ENCODE results near the gene TGFBI.

Gene TGFBI

DNA sequence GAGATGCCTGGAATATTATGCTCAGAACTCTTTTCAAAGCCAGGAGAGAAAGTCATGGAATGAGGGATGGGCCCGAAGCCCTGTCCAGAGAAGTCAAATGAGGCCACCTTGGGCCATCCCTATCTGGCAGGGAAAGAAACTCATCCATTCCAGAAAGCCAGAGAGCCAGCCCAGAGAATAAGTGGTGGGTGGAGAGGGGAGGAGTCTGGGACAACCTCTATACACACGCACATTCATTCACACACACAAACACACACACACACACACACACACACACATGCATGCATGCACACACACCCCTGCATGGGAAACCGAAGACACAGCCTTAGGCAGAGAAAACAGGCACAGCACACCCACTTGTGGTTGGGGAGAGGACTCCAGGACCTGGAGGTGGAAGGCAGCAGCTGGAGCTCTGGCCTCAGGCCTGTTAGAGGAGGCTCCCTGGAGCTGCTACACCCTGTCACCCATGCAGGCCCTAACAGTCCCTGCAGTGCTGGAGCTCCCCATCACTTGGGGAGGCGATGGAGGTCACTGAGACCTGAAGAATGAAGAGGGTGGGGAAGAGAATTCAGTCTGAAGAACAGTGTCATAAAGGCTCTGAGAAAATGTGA lies 38.0 kb downstream of the TGFBI start:
- TF ChIP-seq GATA2 (IDR thresholded peaks at IDR 0.05; ENCODE audit: low read depth, low read length) = no peak

DNA sequence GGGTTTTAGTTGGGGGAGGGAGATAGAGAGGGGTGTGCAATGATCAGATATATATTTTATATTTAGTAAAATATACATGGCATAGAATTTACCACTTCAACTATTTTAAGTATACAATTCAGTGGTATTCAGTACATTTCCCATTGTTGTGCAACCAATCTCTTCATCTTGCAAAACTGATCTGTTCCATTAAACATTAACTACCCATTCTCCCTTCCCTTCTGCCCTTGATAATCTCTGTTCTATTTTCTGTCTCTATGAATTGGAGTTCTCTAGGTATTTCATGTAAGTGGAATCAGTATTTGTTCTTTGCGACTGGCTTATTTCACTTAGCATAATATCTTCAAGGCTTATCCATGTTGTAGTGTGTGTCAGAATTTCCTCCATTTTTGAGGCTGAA lies 38.6 kb downstream of the TGFBI start:
- TF ChIP-seq GATA2 (IDR thresholded peaks at IDR 0.05; ENCODE audit: low read depth, low read length) (no peak), GATA3 (IDR thresholded peaks at IDR 0.05; ENCODE audit: low read depth, low read length) (no peak)

DNA sequence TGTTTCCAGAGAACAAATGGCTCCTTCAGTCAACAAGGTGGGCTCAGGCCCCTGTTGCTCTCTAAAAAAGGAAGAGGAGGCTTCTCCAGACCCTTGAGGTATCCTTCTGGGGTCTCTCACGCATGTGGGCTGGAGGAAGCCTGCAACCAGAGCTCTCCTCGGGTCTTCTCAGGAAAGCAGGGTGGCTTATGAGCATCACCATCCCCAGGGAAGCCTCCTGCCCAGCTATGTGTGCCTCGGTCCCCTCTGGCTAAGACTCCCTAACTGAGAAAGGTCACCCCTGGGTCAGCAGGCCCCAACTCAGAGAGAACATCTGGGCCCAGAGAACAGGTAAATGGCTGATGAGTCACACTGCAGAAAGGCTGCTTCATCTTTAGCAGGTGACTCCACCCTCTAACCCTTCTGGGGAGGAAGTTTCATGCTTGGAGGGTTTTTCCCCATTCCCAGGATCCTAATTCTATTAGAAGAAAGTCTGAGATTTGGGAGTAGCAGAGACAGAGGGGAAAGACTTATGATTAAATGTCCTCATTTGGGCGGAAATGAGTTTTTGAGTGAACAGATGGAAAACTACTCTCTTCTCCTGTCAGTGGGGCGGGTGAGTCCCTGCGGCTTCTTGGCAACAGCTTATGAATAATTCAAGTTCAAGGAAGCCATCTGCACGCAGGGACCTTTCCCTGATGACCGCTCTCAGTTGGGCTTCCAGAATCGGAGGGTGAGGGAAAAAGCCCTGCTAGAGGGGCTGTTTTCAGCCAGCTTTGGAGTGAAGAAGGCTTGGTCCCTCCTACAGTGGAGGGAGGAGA lies 41.9 kb downstream of the TGFBI start:
- no peak for TF ChIP-seq GATA3 (IDR thresholded peaks at IDR 0.05; ENCODE audit: low read depth, low read length)
- TF ChIP-seq GATA2 (IDR thresholded peaks at IDR 0.05; ENCODE audit: low read depth, low read length) = no peak

DNA sequence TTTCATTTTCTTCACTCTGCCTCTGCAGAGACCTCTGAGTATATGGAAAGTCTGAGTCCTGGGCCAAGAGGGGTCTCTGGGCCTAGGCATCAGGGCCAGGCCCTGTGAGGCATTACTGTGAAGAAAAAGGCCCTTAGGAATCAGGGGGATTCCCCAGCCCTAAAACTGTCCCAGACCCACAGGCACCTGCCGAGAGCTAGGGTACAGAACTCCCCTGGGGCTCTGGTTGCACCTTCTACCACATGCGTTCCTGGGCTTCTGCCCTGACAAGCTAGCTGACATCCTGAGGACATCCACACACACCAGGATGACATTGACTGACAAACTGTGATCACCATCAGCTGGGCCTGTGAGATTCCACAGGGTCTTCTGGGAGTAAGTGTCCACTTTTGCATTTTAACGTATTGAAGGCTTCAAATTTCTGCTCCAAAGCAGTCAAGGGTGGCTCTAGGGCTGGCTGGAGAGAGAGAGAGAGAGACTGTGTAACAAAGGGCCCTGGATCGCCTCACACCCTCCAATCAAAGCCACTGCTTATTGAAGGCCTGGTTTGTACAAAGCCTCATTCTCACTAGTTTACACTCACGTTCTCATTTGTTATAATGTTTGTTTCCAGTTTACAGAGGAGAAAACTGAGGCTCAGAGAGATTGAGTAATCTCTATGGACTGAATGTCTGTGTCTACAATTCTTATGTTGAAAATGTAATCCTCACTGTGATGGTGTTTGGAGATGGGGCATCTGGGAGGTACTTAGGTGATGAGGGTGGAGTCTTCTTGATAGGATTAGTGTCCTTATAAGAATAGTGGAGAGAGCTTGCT lies 45.1 kb downstream of the TGFBI start:
- no peak for TF ChIP-seq GATA3 (IDR thresholded peaks at IDR 0.05; ENCODE audit: low read depth, low read length)
- TF ChIP-seq GATA2 (IDR thresholded peaks at IDR 0.05; ENCODE audit: low read depth, low read length) = no peak

DNA sequence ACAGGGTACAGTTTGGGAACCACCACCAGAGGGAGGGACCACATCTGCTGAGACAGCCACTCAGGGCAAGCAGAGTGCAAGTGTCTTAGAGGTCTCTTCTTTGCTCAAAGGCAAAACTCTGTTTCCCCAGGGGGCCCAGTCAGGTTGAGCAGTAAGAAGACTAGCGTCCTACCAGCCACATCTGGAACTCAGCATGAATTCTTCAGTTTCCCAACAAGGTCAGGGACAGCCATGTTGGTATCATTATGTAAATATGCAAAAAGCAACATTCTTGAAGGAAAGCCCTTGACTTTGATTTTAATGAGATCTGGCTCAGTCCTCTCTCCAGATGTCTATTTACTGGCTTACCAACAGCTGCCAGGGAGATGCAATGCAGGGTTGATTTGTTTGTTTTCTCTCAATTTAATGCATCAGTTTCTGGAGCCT lies 46.7 kb downstream of the TGFBI start:
- no peak for TF ChIP-seq GATA3 (IDR thresholded peaks at IDR 0.05; ENCODE audit: low read depth, low read length)
- no peak for TF ChIP-seq GATA2 (IDR thresholded peaks at IDR 0.05; ENCODE audit: low read depth, low read length)

DNA sequence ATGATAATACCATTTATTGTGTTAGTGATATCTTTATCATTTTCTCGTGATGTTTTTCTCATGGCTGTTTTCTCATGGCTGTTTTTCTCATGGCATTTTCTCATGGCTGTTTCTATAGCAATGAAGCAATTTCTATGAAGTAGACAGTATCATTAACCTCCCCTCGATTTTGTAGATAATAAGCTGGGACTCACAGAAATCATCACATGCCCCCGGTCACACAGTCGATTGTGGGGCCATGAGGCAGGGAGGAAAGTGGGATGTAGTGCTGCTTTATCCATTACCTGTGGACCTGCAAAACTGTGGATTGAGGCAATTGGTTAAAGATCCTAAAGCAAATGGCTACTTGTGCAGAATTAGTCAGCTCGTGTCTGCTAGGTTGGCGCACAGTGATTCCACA lies 47.3 kb downstream of the TGFBI start:
- no peak for TF ChIP-seq GATA2 (IDR thresholded peaks at IDR 0.05; ENCODE audit: low read depth, low read length)

DNA sequence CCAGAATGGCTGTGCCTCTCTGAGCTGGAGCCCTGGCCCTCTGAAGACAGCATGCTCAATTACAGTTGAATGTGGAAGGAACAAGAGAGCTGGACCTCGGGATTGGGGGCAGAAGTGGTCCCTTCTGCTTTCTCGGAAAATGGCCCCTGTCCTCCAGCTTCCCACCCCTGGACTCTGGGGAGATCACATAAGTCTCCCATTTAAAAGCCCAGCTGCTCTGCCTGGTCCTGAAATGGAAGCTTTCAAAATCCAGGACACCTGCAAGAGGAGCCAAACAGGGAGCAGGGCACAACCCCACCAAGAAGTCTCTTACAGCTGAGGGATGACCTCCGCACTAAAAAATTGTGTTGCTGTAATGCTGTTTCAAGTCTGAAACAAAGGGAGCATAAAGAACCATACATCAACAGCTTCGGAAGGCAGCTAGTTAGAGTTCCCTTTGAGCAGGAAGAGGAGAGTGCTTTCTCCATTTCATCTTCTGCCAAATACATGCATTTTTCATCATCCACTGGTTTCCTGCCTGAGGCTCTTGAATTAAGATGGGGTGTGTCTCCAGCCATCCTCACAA lies 48.2 kb downstream of the TGFBI start:
- TF ChIP-seq GATA2 (IDR thresholded peaks at IDR 0.05; ENCODE audit: low read depth, low read length) = no peak

DNA sequence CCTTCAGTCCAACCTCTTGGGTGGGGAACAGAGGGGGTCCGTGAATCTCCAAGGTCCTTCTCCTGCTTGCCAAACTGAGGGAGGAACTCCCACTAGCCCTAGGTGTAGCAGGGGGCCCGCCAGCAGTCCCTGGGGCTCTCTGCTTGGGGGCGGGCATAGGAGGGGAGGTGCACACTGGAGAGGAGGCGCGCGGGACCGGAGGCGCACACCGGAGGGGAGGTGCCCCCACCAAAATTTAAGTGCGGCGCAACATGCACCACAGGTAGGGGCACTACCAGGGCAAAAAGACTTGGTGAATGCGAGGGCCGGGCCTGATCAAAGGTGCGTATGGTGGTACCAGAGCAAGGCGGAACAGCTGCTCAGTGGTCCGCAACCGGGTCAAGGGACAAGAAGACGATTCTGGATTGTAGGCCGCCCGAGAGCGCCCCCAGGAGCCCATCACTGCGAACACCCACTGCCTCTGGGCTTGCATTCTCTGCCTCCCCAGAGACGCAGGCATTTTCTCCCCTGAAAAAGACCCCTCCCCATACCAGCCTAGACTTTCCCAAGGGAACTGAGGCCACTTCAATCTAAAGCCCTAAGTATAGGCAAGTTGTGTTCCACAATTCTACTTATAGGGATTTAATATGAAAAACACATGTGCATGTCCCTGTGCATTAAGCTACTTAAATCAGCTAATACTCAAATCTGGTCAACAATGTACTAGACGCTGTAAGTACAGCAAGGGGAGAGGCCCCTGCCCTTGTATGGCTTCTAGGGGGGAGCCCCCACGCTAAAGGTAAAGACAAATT lies 50.6 kb downstream of the TGFBI start:
- TF ChIP-seq GATA2 (IDR thresholded peaks at IDR 0.05; ENCODE audit: low read depth, low read length) (no peak), GATA3 (IDR thresholded peaks at IDR 0.05; ENCODE audit: low read depth, low read length) (no peak)

DNA sequence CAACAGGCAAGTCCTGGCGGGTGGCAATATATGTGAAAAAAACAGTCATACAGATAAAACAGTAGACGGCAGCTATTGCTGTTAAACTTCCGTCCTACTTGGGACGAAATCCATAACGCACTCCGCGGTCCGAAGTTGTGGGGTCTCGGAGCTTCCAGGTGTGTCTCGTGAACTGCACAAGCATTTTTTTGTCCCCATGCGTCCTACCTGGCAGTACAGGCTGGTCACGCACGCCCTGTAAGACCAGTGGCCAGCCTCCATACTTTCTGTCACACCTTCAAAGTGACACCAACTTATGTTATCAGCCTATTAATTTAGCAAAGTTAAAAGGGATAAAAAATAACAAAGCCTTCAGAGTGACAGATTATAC lies 51.3 kb downstream of the TGFBI start:
- TF ChIP-seq GATA3 (IDR thresholded peaks at IDR 0.05; ENCODE audit: low read depth, low read length) (no peak), GATA2 (IDR thresholded peaks at IDR 0.05; ENCODE audit: low read depth, low read length) (no peak)

DNA sequence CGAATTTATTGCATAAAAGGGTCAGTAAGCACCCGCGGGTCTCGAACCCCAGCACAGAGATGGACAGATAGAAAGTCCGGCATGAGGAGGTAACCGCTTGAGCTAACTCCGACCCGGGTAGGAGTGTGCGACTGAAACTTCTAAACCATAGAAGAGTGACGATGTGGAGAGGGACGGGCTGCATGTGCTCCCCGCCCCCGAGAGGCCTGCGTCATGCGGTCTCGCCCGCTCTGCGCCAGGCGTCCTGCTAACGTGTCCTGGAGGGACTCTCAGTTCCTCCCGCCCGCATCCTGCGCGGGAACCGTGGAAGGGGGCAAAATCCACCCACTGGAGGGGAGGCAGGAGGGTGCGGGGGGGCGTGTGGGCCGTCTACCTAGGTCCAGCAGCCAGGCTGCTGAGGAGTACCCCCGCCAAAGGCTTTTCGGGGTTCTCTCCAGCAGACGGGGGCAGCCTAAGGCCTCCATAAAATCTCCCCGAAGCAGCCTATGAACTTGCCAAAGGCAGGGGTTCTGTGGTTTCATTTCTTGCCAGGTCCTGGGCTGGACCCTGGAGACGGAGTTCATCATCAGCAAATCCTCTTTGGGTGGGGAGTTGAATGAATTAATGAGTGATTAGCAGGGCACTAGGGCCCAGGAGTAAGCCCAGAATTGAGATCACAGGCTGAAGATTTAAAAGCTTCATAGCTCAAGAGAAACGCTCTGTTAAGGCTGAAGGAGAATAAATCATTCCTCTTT lies 51.9 kb downstream of the TGFBI start:
- TF ChIP-seq GATA2 (IDR thresholded peaks at IDR 0.05; ENCODE audit: low read depth, low read length) = no peak
- no peak for TF ChIP-seq GATA3 (IDR thresholded peaks at IDR 0.05; ENCODE audit: low read depth, low read length)

DNA sequence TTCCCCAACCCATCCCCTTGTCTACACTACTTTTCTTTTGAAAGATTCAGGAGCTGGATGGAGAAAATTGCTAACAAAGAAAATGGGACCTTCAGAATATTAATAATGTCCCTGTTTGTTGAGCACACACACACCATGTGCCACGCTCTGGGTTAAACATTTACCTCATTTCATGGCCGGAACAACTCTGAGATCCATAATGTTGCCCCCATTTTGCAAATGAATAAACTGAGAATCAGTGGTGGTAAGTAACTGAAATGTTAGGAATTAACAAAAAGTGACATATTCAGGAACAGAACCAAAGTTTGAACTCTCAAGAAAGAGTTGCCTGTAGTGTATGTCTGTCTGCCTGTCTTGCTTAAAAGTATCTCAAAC lies 52.4 kb downstream of the TGFBI start:
- TF ChIP-seq GATA3 (IDR thresholded peaks at IDR 0.05; ENCODE audit: low read depth, low read length) = no peak
- no peak for TF ChIP-seq GATA2 (IDR thresholded peaks at IDR 0.05; ENCODE audit: low read depth, low read length)

DNA sequence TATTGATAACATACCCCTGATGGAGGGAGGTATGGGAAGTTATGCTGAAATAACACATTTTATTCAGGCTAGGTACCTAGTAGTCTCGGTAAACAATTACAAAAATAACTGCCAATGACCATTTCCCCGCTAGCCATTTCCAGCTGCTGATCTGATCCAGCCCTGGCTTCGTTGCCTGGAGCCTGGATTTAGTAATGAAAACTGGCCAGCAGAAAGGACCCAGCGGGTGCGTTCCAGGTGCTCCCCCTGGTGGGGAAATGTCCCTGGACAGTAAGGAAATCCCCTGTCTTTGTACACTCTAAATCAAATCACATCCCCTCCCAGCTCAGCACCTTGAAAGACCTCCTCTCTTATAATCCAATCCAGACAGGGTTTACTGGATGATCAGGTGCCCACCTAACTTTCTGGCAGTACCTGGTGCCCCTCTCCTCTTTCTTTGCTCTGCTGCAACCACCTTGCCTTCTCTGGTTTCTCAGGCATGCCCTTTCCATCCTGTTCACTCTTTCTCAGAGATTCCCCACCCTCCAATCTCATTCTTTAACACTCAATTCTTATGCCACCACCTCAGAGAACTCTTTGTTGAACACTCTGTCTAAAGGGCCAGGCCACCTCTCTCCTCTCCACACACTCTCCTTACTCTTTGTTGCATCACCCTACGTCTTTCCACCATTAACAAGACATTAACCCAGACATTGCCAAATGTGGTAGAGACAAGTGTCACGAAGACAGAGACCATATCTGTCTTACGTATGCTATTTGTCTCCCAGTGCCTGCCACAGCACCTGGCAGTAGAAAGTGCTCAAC lies 53.8 kb downstream of the TGFBI start:
- no peak for TF ChIP-seq GATA3 (IDR thresholded peaks at IDR 0.05; ENCODE audit: low read depth, low read length)
- TF ChIP-seq GATA2 (IDR thresholded peaks at IDR 0.05; ENCODE audit: low read depth, low read length) = no peak

DNA sequence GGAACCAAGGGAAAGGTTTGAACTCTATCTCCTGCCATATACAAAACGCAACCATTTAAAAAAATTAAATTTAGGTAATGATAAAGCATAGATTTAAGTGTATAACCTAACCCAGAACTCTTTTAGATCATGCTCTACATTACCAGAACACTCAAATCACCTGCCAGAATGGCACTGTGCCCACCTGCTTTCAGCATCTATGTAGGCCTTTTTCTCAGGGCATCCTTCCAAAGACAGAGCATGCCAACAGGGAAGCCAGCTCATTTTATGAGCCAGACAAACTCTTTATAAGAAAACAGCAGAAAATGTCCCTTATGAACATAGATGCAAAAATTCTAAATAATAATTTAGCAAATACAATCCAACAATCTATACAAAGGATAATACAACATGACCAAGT lies 55.9 kb downstream of the TGFBI start:
- no peak for TF ChIP-seq GATA3 (IDR thresholded peaks at IDR 0.05; ENCODE audit: low read depth, low read length)
- no peak for TF ChIP-seq GATA2 (IDR thresholded peaks at IDR 0.05; ENCODE audit: low read depth, low read length)

Data from SH-SY5Y (cell line).